Esophagus mucosa (tissue), 1 donor: ENCODE measurements around the gene GRAMD4. TPM values are rescaled to one million over a fixed set of nuclear protein-coding genes. Genes with fewer than 3 reads are reported as not detected.
A peak's percentile ranks its signal among the peaks of the same experiment; 100 is the strongest.

ENCODE experiments used
- ATAC-seq: fragments of 200-7000 bp; cut with Tn5 transposase; one replicate; pipeline ENCODE4 v1.9.1; 2020
- total RNA-seq: library from RNA; stranded (reverse); gene quantifications from one replicate; pipeline ENCODE4 v1.2.4, GENCODE V29; 2023
- donor health status: DM: yes; HTN: yes; CAD: no.

Gene GRAMD4
- total RNA-seq, 1 donor from 2014 or later, result 37.7 TPM

- ATAC-seq, result peak; percentile 33
These were observed 106.1 kb downstream of the GRAMD4 start for GRCh38 chr22:46726066-46726985.

GRCh38 chr22:46726986-46727317 is 106.8 kb downstream of the GRAMD4 start:
- ATAC-seq, result no peak

GRCh38 chr22:46727813-46728364 is 107.7 kb downstream of the GRAMD4 start:
- ATAC-seq, result peak; percentile 59

GRCh38 chr22:46728470-46728869 is 108.3 kb downstream of the GRAMD4 start:
- no peak for ATAC-seq

Other genes with a start within 250 kb of the GRAMD4 start
- gene CELSR1, start 82.8 kb upstream of the GRAMD4 start, total RNA-seq, result 36.0 TPM
- 21.9 TPM for gene CERK, start 117.9 kb downstream of the GRAMD4 start, total RNA-seq
- 21.4 TPM for gene TBC1D22A, start 142.3 kb downstream of the GRAMD4 start, total RNA-seq